ENCODE data around the gene NKX3-2. TPM values are rescaled to one million over a fixed set of nuclear protein-coding genes. Genes with fewer than 3 reads are reported as not detected.

Gene NKX3-2
- total and polyA plus RNA-seq, 2 of the 8 experiments (the other 6 are each of a cell fraction or from before 2014, with no cell fraction given) = 0.13 TPM; not detected in 1

GRCh38 chr4:13540446-13541175, 3.7 kb downstream of the NKX3-2 start (continued):
- TF ChIP-seq CEBPB (IDR thresholded peaks at IDR 0.05; ENCODE audit: low read depth, low read length) (no peak), EZH2 (IDR thresholded peaks at IDR 0.05; ENCODE audit: low read depth, low read length, severe bottlenecking) (peak; percentile 93), ZNF274 (IDR thresholded peaks at IDR 0.05; ENCODE audit: borderline replicate concordance, extremely low read depth, low read length) (no peak)

All from H1 (cell line).